ENCODE data around the gene HES4.

- TF ChIP-seq EP300 (IDR thresholded peaks at IDR 0.05) (no peak), CTCF (IDR thresholded peaks at IDR 0.05) (no peak), POLR2AphosphoS5 (IDR thresholded peaks at IDR 0.05) (no peak)
Measured at GRCh38 chr1:1043411-1043810, 43.5 kb upstream of the HES4 start.
